Type B pancreatic cell (in vitro differentiated cells): ENCODE results near the gene ZNF609. TPM values are rescaled to one million over a fixed set of nuclear protein-coding genes. Genes with fewer than 3 reads are reported as not detected.

ENCODE experiments used
- DNase-seq: peaks from one replicate; pipeline ENCODE4 v3.0.0; 2021; ENCODE audit warnings: mixed read lengths; ENCODE audit not compliant: unreplicated experiment; ENCODE audit errors: extremely low spot score
- H3K27ac Mint-ChIP-seq: 2 replicates; pipeline ENCODE4 v1.8.0; 2021; ENCODE audit warnings: mild to moderate bottlenecking, mixed read lengths
- H3K27me3 Mint-ChIP-seq: 2 replicates; pipeline ENCODE4 v1.8.0; 2021; ENCODE audit warnings: mixed read lengths
- H3K36me3 Mint-ChIP-seq: 2 replicates; pipeline ENCODE4 v1.8.0; 2021; ENCODE audit warnings: mixed read lengths
- H3K4me1 Mint-ChIP-seq: one replicate; pipeline ENCODE4 v1.8.0; 2021; ENCODE audit warnings: mixed read lengths; ENCODE audit not compliant: unreplicated experiment
- H3K4me3 Mint-ChIP-seq: 2 replicates; pipeline ENCODE4 v1.8.0; 2021; ENCODE audit warnings: mild to moderate bottlenecking, mixed read lengths
- H3K9me3 Mint-ChIP-seq: 2 replicates; pipeline ENCODE4 v1.8.0; 2021; ENCODE audit warnings: mixed read lengths
- total RNA-seq: library from RNA; stranded (reverse); gene quantifications from 2 replicates; pipeline ENCODE4 v1.2.1, GENCODE V29; 2021; ENCODE audit warnings: low replicate concordance
- TF ChIP-seq, protein P1 (sequence below): fragments of 200-600 bp; sonication (generic); conservative IDR thresholded peaks from 2 replicates; pipeline ENCODE4 v1.5.0; 2021; ENCODE audit warnings: antibody characterized with exemption, mild to moderate bottlenecking

Gene ZNF609
- total RNA-seq, 1 donor from 2014 or later: 53.1 TPM

DNA sequence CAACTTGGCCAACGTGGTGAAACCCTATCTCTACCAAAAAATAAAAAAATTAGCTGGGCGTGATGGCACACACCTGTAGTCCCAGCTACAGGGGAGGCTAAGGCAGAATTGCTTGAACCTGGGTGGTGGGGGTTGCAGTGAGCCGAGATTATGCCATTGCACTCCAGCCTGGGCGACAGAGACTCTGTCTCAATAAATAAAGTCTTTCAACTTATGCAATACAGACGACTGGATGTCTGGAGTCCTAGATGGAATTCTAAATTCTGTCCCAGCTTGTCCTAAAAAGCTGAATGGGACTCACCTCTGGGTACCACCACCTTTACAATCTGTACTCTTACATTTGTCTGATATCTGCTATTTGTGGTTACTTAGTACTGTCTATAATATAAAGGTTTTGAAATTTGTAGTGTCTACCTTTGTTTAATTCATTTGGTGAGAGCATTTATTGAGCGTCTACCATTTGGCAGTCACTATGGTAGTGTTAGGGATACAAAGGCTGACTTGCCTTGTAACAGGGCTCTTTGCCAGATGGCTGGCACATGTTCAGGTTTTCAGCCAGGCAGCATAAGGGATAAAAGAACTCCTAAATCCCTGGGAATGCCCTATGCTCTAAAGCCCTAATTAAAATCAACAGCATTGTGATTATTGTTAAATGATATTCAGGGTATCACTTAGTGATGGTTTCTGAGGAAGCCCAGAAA is 7.2 kb upstream of the ZNF609 start:
- Mint-ChIP-seq H3K27ac (no peak overlapping the region), H3K4me3 (no peak overlapping the region), H3K9me3 (no peaks in the 10 kb centered on the region), H3K27me3 (no peaks in the 10 kb centered on the region), H3K4me1 (peaks cover 42% of the 10 kb centered on the region), H3K36me3 (peaks cover 8% of the 10 kb centered on the region)
- TF ChIP-seq, protein P1, sequence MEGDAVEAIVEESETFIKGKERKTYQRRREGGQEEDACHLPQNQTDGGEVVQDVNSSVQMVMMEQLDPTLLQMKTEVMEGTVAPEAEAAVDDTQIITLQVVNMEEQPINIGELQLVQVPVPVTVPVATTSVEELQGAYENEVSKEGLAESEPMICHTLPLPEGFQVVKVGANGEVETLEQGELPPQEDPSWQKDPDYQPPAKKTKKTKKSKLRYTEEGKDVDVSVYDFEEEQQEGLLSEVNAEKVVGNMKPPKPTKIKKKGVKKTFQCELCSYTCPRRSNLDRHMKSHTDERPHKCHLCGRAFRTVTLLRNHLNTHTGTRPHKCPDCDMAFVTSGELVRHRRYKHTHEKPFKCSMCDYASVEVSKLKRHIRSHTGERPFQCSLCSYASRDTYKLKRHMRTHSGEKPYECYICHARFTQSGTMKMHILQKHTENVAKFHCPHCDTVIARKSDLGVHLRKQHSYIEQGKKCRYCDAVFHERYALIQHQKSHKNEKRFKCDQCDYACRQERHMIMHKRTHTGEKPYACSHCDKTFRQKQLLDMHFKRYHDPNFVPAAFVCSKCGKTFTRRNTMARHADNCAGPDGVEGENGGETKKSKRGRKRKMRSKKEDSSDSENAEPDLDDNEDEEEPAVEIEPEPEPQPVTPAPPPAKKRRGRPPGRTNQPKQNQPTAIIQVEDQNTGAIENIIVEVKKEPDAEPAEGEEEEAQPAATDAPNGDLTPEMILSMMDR: no peak
- no peak for DNase-seq

DNA sequence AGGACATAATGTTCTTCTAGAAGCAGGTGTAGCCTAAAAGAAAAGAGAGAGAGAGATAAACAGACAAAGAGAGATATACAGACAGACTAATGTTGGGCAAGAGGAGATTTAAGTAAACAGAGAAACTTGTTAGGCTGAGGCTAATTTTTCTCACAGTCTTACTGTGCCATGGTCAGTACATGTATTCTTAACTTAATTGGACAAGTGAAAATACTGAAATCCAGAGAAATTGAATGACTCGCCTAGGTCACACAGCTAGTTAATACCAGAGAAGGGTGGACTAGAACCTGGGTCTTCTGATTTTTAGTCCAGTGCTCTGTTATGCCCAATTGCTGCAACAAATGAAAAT is 6.7 kb upstream of the ZNF609 start:
- H3K27ac Mint-ChIP-seq: no peak overlapping the region
- no peaks in the 10 kb centered on the region for H3K9me3 Mint-ChIP-seq
- H3K27me3 Mint-ChIP-seq: no peaks in the 10 kb centered on the region

DNA sequence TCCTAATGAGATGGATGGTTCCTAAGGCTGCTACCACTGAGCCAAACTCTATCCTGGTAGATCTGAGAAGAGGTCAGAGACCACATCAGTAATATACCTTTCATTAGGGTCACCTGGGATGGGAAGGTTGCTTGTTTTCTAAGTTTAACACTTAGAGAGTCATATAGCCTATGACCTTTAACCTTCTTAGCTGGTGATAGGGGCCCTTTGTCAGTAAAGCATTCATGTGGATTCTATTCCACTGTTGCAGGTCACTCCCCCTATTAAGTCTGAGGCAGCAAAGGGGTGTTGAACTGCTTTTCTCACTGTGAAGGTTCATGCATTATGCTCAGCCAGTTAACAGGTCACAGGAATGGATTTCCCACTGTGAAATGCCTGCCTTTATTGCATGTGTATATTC is 6.1 kb upstream of the ZNF609 start:
- TF ChIP-seq, protein P1: no peak
- Mint-ChIP-seq H3K27ac (no peak overlapping the region), H3K9me3 (no peaks in the 10 kb centered on the region), H3K4me3 (no peak overlapping the region), H3K36me3 (peaks cover 7% of the 10 kb centered on the region), H3K4me1 (peaks cover 48% of the 10 kb centered on the region), H3K27me3 (no peaks in the 10 kb centered on the region)
- DNase-seq: no peak

More for the DNA sequence above, 6.7 kb upstream of the ZNF609 start:
- Mint-ChIP-seq H3K36me3 (peaks cover 7% of the 10 kb centered on the region), H3K4me1 (peaks cover 45% of the 10 kb centered on the region), H3K4me3 (no peak overlapping the region)
- no peak for DNase-seq
- TF ChIP-seq, protein P1: no peak

DNA sequence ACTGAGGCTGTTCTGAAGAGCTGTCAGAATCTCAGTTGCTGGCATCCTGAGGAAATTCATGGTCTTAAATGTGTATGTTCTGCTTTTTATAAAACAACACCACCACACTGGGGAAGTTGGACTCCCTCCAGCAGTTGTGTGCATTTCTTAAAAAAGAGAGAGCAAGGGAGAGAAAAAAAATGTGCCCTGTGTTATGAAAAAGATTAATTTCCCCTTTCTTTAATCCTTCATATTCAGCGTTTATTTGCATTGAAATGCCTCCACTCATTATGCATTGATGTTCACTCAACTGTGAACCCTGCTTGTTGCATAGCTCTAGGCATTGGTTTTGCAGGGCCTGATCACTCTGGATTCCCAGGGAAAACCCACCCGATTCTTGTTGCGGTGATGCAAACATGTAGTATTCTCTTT is 4.4 kb upstream of the ZNF609 start:
- H3K9me3 Mint-ChIP-seq: no peaks in the 10 kb centered on the region
- H3K4me1 Mint-ChIP-seq: peaks cover 57% of the 10 kb centered on the region
- H3K27ac Mint-ChIP-seq: peak overlapping the region; percentile 69
- no peak for DNase-seq
- no peaks in the 10 kb centered on the region for H3K36me3 Mint-ChIP-seq
- H3K4me3 Mint-ChIP-seq: peak overlapping the region; percentile 37
- no peaks in the 10 kb centered on the region for H3K27me3 Mint-ChIP-seq
- TF ChIP-seq, protein P1: no peak

DNA sequence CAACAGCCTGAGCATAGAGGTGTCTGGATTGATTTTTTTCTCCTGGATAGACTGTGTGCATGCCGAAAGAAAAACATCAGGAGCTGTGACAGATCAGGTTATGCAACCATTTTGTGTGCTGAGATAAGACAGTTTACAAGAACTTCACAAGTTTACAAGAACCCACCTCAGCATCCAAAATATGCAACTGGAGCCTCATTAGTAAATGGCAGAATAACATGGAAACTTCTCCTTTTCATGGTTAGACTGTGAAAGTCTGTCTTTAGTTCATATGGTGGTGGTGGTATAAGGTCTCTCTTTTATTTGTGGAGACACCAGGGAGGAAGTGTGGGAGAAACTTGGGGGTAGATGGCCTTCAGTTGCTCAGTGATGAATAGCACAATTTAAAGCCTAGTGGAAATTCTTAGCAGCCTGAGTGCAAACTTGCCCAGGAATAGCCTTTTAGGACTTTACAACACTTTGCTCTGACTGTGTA is 3.7 kb upstream of the ZNF609 start:
- TF ChIP-seq, protein P1: no peak
- H3K4me3 Mint-ChIP-seq: peak overlapping the region; percentile 37
- DNase-seq: no peak
- H3K9me3 Mint-ChIP-seq: no peaks in the 10 kb centered on the region
- no peaks in the 10 kb centered on the region for H3K36me3 Mint-ChIP-seq
- no peaks in the 10 kb centered on the region for H3K27me3 Mint-ChIP-seq
- peaks cover 60% of the 10 kb centered on the region for H3K4me1 Mint-ChIP-seq
- peak overlapping the region; percentile 69 for H3K27ac Mint-ChIP-seq
